ACC112 (cell line): ENCODE results near the gene GMNC.
A peak's percentile ranks its signal among the peaks of the same experiment; 100 is the strongest.
"Not testable (repeated sequence)": the region's sequence is repeated elsewhere in the genome, so short reads cannot be mapped to it uniquely, and the experiment has no call there.

Experiments
- H2AFZ ChIP-seq: fragments of 200-600 bp; sonication (generic); one replicate; pipeline ENCODE4 v1.6.0; 2017; ENCODE audit warnings: antibody characterized with exemption, low read length; ENCODE audit not compliant: unreplicated experiment
- H3K27ac ChIP-seq: fragments of 200-600 bp; sonication (generic); 2 replicates; pipeline ENCODE4 v1.5.1; 2014; ENCODE audit warnings: low read depth, mild to moderate bottlenecking, antibody characterized with exemption, low read length, moderate library complexity
- H3K27me3 ChIP-seq: fragments of 200-600 bp; sonication (generic); 2 replicates; pipeline ENCODE4 v1.6.1; 2014; ENCODE audit warnings: mild to moderate bottlenecking, antibody characterized with exemption, low read length, moderate library complexity, mixed read lengths; ENCODE audit not compliant: insufficient read depth
- H3K36me3 ChIP-seq: fragments of 200-600 bp; sonication (generic); 2 replicates; pipeline ENCODE4 v1.6.1; 2016; ENCODE audit warnings: mild to moderate bottlenecking, antibody characterized with exemption, low read length, moderate library complexity, mixed read lengths; ENCODE audit not compliant: insufficient read depth
- H3K4me1 ChIP-seq: fragments of 200-600 bp; sonication (generic); one replicate; pipeline ENCODE4 v1.6.1; 2016; ENCODE audit warnings: low read length, mixed read lengths; ENCODE audit not compliant: insufficient read depth, unreplicated experiment, control insufficient read depth
- H3K4me3 ChIP-seq: fragments of 200-600 bp; sonication (generic); 2 replicates; pipeline ENCODE4 v1.5.1; 2014; ENCODE audit warnings: mild to moderate bottlenecking, low read depth, low read length
- H3K79me2 ChIP-seq: fragments of 200-600 bp; sonication (generic); one replicate; pipeline ENCODE4 v1.6.0; 2016; ENCODE audit warnings: low read length; ENCODE audit not compliant: control insufficient read depth, unreplicated experiment, insufficient read depth

Gene GMNC

GRCh38 chr3:190876433-190876832, 13.9 kb upstream of the GMNC start:
- H3K36me3 ChIP-seq, H3K79me2 ChIP-seq, H3K27ac ChIP-seq, H3K4me3 ChIP-seq, H3K27me3 ChIP-seq, H3K4me1 ChIP-seq, H2AFZ ChIP-seq: not testable (repeated sequence)

GRCh38 chr3:190875061-190875460, 12.6 kb upstream of the GMNC start:
- not testable (repeated sequence) for H3K79me2 ChIP-seq, H3K27me3 ChIP-seq, H2AFZ ChIP-seq, H3K4me1 ChIP-seq, H3K27ac ChIP-seq, H3K4me3 ChIP-seq, H3K36me3 ChIP-seq

GRCh38 chr3:190870127-190870526, 7.6 kb upstream of the GMNC start:
- no peaks in the 10 kb centered on the region for H3K79me2 ChIP-seq
- H3K27ac ChIP-seq = no peak overlapping the region
- no peaks in the 10 kb centered on the region for H3K27me3 ChIP-seq
- H2AFZ ChIP-seq = no peak overlapping the region
- H3K4me3 ChIP-seq = no peak overlapping the region
- H3K4me1 ChIP-seq = no peaks in the 10 kb centered on the region
- H3K36me3 ChIP-seq = no peaks in the 10 kb centered on the region

GRCh38 chr3:190867071-190867470, 4.6 kb upstream of the GMNC start:
- H2AFZ ChIP-seq = no peak overlapping the region
- peaks cover 3% of the 10 kb centered on the region for H3K4me1 ChIP-seq
- no peak overlapping the region for H3K27ac ChIP-seq
- H3K27me3 ChIP-seq = no peaks in the 10 kb centered on the region
- no peaks in the 10 kb centered on the region for H3K36me3 ChIP-seq
- no peak overlapping the region for H3K4me3 ChIP-seq
- no peaks in the 10 kb centered on the region for H3K79me2 ChIP-seq

GRCh38 chr3:190865828-190866227, 3.3 kb upstream of the GMNC start:
- no peaks in the 10 kb centered on the region for H3K27me3 ChIP-seq
- H3K36me3 ChIP-seq = no peaks in the 10 kb centered on the region
- no peaks in the 10 kb centered on the region for H3K79me2 ChIP-seq
- H3K4me3 ChIP-seq = no peak overlapping the region
- no peak overlapping the region for H2AFZ ChIP-seq
- peaks cover 3% of the 10 kb centered on the region for H3K4me1 ChIP-seq
- H3K27ac ChIP-seq = no peak overlapping the region

- Histone ChIP-seq H3K36me3 (no peaks in the 10 kb centered on the region), H3K4me1 (peaks cover 3% of the 10 kb centered on the region), H3K27ac (no peak overlapping the region), H3K27me3 (no peaks in the 10 kb centered on the region), H3K79me2 (no peaks in the 10 kb centered on the region), H3K4me3 (no peak overlapping the region), H2AFZ (no peak overlapping the region)
Measured at GRCh38 chr3:190865419-190865818, 2.9 kb upstream of the GMNC start.

GRCh38 chr3:190864002-190864401, 1.5 kb upstream of the GMNC start:
- H3K4me3 ChIP-seq = peak overlapping the region; percentile 93; the same call in 1 of the 2 replicates
- H3K36me3 ChIP-seq = no peaks in the 10 kb centered on the region
- no peaks in the 10 kb centered on the region for H3K79me2 ChIP-seq
- H2AFZ ChIP-seq = no peak overlapping the region
- H3K27me3 ChIP-seq = no peaks in the 10 kb centered on the region
- H3K27ac ChIP-seq = no peak overlapping the region
- peaks cover 3% of the 10 kb centered on the region for H3K4me1 ChIP-seq

- no peaks in the 10 kb centered on the region for H3K79me2 ChIP-seq
- H3K4me1 ChIP-seq = peaks cover 3% of the 10 kb centered on the region
- H3K27me3 ChIP-seq = no peaks in the 10 kb centered on the region
- peak overlapping the region; percentile 90 for H2AFZ ChIP-seq
- no peaks in the 10 kb centered on the region for H3K36me3 ChIP-seq
- H3K4me3 ChIP-seq = peak overlapping the region; percentile 93
- peak overlapping the region; percentile 11; the same call in 1 of the 2 replicates for H3K27ac ChIP-seq
Measured at GRCh38 chr3:190863119-190863465, 598 bp upstream of the GMNC start.

GRCh38 chr3:190860521-190860920, 2.0 kb downstream of the GMNC start:
- H3K36me3 ChIP-seq = no peaks in the 10 kb centered on the region
- H3K4me3 ChIP-seq = no peak overlapping the region
- H3K4me1 ChIP-seq = peaks cover 3% of the 10 kb centered on the region
- H3K79me2 ChIP-seq = no peaks in the 10 kb centered on the region
- no peak overlapping the region for H2AFZ ChIP-seq
- no peak overlapping the region for H3K27ac ChIP-seq
- no peaks in the 10 kb centered on the region for H3K27me3 ChIP-seq

- H3K4me1 ChIP-seq = no peaks in the 10 kb centered on the region
- no peak overlapping the region for H3K27ac ChIP-seq
- H3K36me3 ChIP-seq = no peaks in the 10 kb centered on the region
- no peaks in the 10 kb centered on the region for H3K27me3 ChIP-seq
- no peak overlapping the region for H3K4me3 ChIP-seq
- H2AFZ ChIP-seq = no peak overlapping the region
- H3K79me2 ChIP-seq = no peaks in the 10 kb centered on the region
Measured at GRCh38 chr3:190855151-190855550, 7.3 kb downstream of the GMNC start.

GRCh38 chr3:190854062-190854461, 8.4 kb downstream of the GMNC start:
- H3K27ac ChIP-seq = no peak overlapping the region
- H3K36me3 ChIP-seq = no peaks in the 10 kb centered on the region
- peaks cover 10% of the 10 kb centered on the region for H3K4me1 ChIP-seq
- no peak overlapping the region for H3K4me3 ChIP-seq
- H3K79me2 ChIP-seq = no peaks in the 10 kb centered on the region
- H3K27me3 ChIP-seq = no peaks in the 10 kb centered on the region
- H2AFZ ChIP-seq = no peak overlapping the region

GRCh38 chr3:190853464-190853863, 9.0 kb downstream of the GMNC start:
- H2AFZ ChIP-seq = no peak overlapping the region
- H3K79me2 ChIP-seq = no peaks in the 10 kb centered on the region
- peaks cover 10% of the 10 kb centered on the region for H3K4me1 ChIP-seq
- no peaks in the 10 kb centered on the region for H3K27me3 ChIP-seq
- no peaks in the 10 kb centered on the region for H3K36me3 ChIP-seq
- no peak overlapping the region for H3K4me3 ChIP-seq
- H3K27ac ChIP-seq = no peak overlapping the region
